HG03139 (cell line): ENCODE data around the gene BLTP1.

Experiments used
- ATAC-seq: cut with Tn5 transposase; IDR thresholded peaks from one replicate; pipeline ENCODE4 v1.9.1; 2021; ENCODE audit not compliant: unreplicated experiment

Gene BLTP1

GRCh38 chr4:122163767-122164166, 11.6 kb downstream of the BLTP1 start:
- ATAC-seq, result no peak

GRCh38 chr4:122167369-122167768, 15.2 kb downstream of the BLTP1 start:
- no peak for ATAC-seq

- no peak for ATAC-seq
Observed at GRCh38 chr4:122170775-122171174, 18.6 kb downstream of the BLTP1 start.

- no peak for ATAC-seq
Observed at GRCh38 chr4:122171323-122171722, 19.2 kb downstream of the BLTP1 start.

- ATAC-seq, result no peak
Observed at GRCh38 chr4:122172266-122172665, 20.1 kb downstream of the BLTP1 start.

- ATAC-seq, result no peak
Observed at GRCh38 chr4:122178961-122179360, 26.8 kb downstream of the BLTP1 start.

GRCh38 chr4:122195718-122196117, 43.6 kb downstream of the BLTP1 start:
- ATAC-seq, result no peak
